HepG2 (cell line): ENCODE data around the gene PANX1. TPM values are rescaled to one million over a fixed set of nuclear protein-coding genes. Genes with fewer than 3 reads are reported as not detected.

Experiments used
- ATAC-seq: fragments of 200-7000 bp; cut with Tn5 transposase; 3 replicates; pipeline ENCODE4 v1.9.1; 2020; ENCODE audit warnings: mild to moderate bottlenecking, moderate library complexity
- BruUV-seq: library from RNA; stranded (reverse); fragments of 400-500 nt; replicated peaks from 2 replicates; lab custom pipeline; 2021; lab: Mats Ljungman, UMichigan
- CTCF ChIA-PET: fragments of 300-600 bp; formaldehyde crosslinking; extraction: SDS; loops from one replicate; lab custom pipeline; 2021; ENCODE audit warnings: low total read pairs, inconsistent platforms, low intra/inter-chr PET ratio; lab: Yijun Ruan, JAX
- POLR2A ChIA-PET: fragments of 350-600 bp; sonication (Branson Sonifier 250); formaldehyde crosslinking; loops from one replicate; lab custom pipeline; 2020; ENCODE audit warnings: antibody characterized with exemption, inconsistent platforms; lab: Yijun Ruan, JAX
- DNase-seq: peaks from one replicate; pipeline ENCODE4 v3.0.0-alpha.2; 2015; ENCODE audit warnings: low spot score
- FAIRE-seq: peaks from 3 replicates; lab custom pipeline; 2011; peaks lifted over from hg19 to GRCh38; lab: Jason Lieb, UNC
- H2AFZ ChIP-seq: one replicate; pipeline ENCODE4 v1.6.1; 2011; ENCODE audit warnings: low read length, inconsistent platforms
- H3K27ac ChIP-seq: fragments of 300-600 bp; 3 replicates; pipeline ENCODE4 v1.8.0; 2011; ENCODE audit warnings: mixed run types, mild to moderate bottlenecking, mixed read lengths, low read length, inconsistent platforms; ENCODE audit not compliant: insufficient read depth; ENCODE audit errors: extremely low read length
- H3K27me3 ChIP-seq, 2 experiments: fragments of 200-600 bp in 1 of 2; 2 replicates in 1 of 2; 3 replicates in 1 of 2; pipeline versions ENCODE4 v1.6.0 to v1.8.0; 2011; ENCODE audit warnings: low read length in 2 of 2, mild to moderate bottlenecking in 2 of 2, moderate library complexity in 2 of 2, inconsistent platforms in 1 of 2; ENCODE audit not compliant: insufficient read depth in 2 of 2, control insufficient read depth in 1 of 2
- H3K36me3 ChIP-seq, 2 experiments: fragments of 200-600 bp in 1 of 2; replicated peaks in 1 of 2; 2 replicates in 1 of 2; 3 replicates in 1 of 2; pipeline versions ENCODE4 v1.5.1 to v1.8.0; 2011; ENCODE audit warnings: low read length in 2 of 2, inconsistent platforms in 1 of 2; ENCODE audit not compliant: insufficient read depth in 2 of 2, control insufficient read depth in 1 of 2
- H3K4me1 ChIP-seq: 2 replicates; pipeline ENCODE4 v1.5.1; 2012; ENCODE audit warnings: low read length, inconsistent platforms; ENCODE audit not compliant: insufficient read depth
- H3K4me2 ChIP-seq: 2 replicates; pipeline ENCODE4 v1.6.0; 2011; ENCODE audit warnings: low read depth, low read length, inconsistent platforms
- H3K4me3 ChIP-seq, 3 experiments: fragments of 200-600 bp in 1 of 3; sonication (generic), shearing (Covaris generic) in 1 of 3; replicated peaks in 1 of 3; 2 replicates each; pipeline ENCODE4 v1.5.1; 2011 to 2016; ENCODE audit warnings: low read length in 3 of 3, inconsistent platforms in 2 of 3, low read depth in 2 of 3, mild to moderate bottlenecking in 2 of 3, control low read depth in 1 of 3, mixed read lengths in 1 of 3; ENCODE audit not compliant: insufficient read depth in 1 of 3
- H3K79me2 ChIP-seq: one replicate; pipeline ENCODE4 v1.6.1; 2011; ENCODE audit warnings: low read length, inconsistent platforms; ENCODE audit not compliant: insufficient read depth
- H3K9ac ChIP-seq: 2 replicates; pipeline ENCODE4 v1.6.0; 2011; ENCODE audit warnings: mild to moderate bottlenecking, low read depth, low read length, inconsistent platforms; ENCODE audit not compliant: insufficient read depth
- H3K9me3 ChIP-seq: 2 replicates; pipeline ENCODE4 v1.5.1; 2012; ENCODE audit warnings: mild to moderate bottlenecking, low read length
- H4K20me1 ChIP-seq: 2 replicates; pipeline ENCODE4 v1.6.0; 2011; ENCODE audit warnings: inconsistent platforms, mild to moderate bottlenecking, low read length, moderate library complexity; ENCODE audit not compliant: insufficient read depth
- EP300 ChIP-seq, 3 experiments: sonication (generic) in 1 of 3; formaldehyde crosslinking in 1 of 3; IDR thresholded peaks; 2 replicates each; pipeline versions ENCODE4 v1.5.1 to v1.6.1; 2011 to 2020; ENCODE audit warnings: low read depth in 2 of 3, low read length in 2 of 3, borderline replicate concordance in 1 of 3, improper control_type of control experiment in 1 of 3, mild to moderate bottlenecking in 1 of 3, missing genetic modification reagents in 1 of 3, moderate library complexity in 1 of 3
- GATAD2A ChIP-seq: IDR thresholded peaks from 2 replicates; pipeline ENCODE4 v1.6.1; 2016
- HDAC1 ChIP-seq: sonication (generic); formaldehyde crosslinking; IDR thresholded peaks from 2 replicates; pipeline ENCODE4 v1.5.1; 2020; ENCODE audit warnings: mild to moderate bottlenecking, missing genetic modification reagents
- IKZF1 ChIP-seq: fragments of 450-650 bp; IDR thresholded peaks from 2 replicates; pipeline ENCODE4 v1.7.1; 2016
- KAT8 ChIP-seq: IDR thresholded peaks from 2 replicates; pipeline ENCODE4 v1.6.1; 2016; ENCODE audit warnings: missing genetic modification reagents, missing compliant biosample characterization
- KLF13 ChIP-seq: sonication (generic); formaldehyde crosslinking; IDR thresholded peaks from 2 replicates; pipeline ENCODE4 v1.4.0; 2020; ENCODE audit warnings: mild to moderate bottlenecking, missing genetic modification reagents
- SP140L ChIP-seq: sonication (generic); formaldehyde crosslinking; IDR thresholded peaks from 2 replicates; pipeline ENCODE4 v1.4.0; 2020; ENCODE audit warnings: missing genetic modification reagents, borderline replicate concordance
- SRY ChIP-seq: sonication (generic); formaldehyde crosslinking; IDR thresholded peaks from 2 replicates; pipeline ENCODE4 v1.8.0; 2022; ENCODE audit warnings: mild to moderate bottlenecking, missing genetic modification reagents
- ZC3H4 ChIP-seq: sonication (generic); formaldehyde crosslinking; IDR thresholded peaks from 2 replicates; pipeline ENCODE4 v1.4.0; 2020; ENCODE audit warnings: missing genetic modification reagents, borderline replicate concordance
- ZNF570 ChIP-seq: sonication (generic); formaldehyde crosslinking; IDR thresholded peaks from 2 replicates; pipeline ENCODE4 v1.4.0; 2020; ENCODE audit warnings: mild to moderate bottlenecking, missing genetic modification reagents, borderline replicate concordance
- ZSCAN22 ChIP-seq: sonication (generic); formaldehyde crosslinking; IDR thresholded peaks from 2 replicates; pipeline ENCODE4 v1.4.0; 2020; ENCODE audit warnings: mild to moderate bottlenecking, missing genetic modification reagents
- WGBS: methylation state at CpG from one replicate; pipeline ENCODE4 v1.1.6; 2017; ENCODE audit warnings: low lambda C conversion rate; 5-methylcytosine and 5-hydroxymethylcytosine counted together
- in situ Hi-C: cut with HindIII; loops from 2 replicates; pipeline ENCODE4 v1.10.0; 2017; ENCODE audit warnings: low pct_unique_long_range_greater_than_20kb; ENCODE audit not compliant: extremely low pct_ligation_motif_present
- intact Hi-C: fragments of 100-400 bp; cut with micrococcal nuclease; formaldehyde crosslinking; loops from one replicate; pipeline ENCODE4 v1.10.0; 2022; ENCODE audit not compliant: unreplicated experiment
- polyA plus RNA-seq, 8 experiments: library from polyadenylated mRNA; depleted of rRNA in 3 of 8; stranded (reverse) in 7 of 8; unstranded in 1 of 8; fragments of >200 nt; fragmentation: Illumina TruSeq in 4 of 8; extraction: Trizol in 4 of 8; gene quantifications; 2 replicates each; pipeline versions ENCODE4 v1.2.1 to v1.2.3, GENCODE V29; 2011 to 2016; ENCODE audit warnings: low read depth in 4 of 8, missing spikeins in 1 of 8, mixed read lengths in 1 of 8; ENCODE audit not compliant: insufficient read depth in 1 of 8
- total RNA-seq, 5 experiments: library from RNA; depleted of rRNA; stranded (reverse); fragments of >200 nt; fragmentation: Illumina TruSeq; extraction: Trizol; gene quantifications; 2 replicates each; pipeline ENCODE4 v1.2.3, GENCODE V29; 2016; ENCODE audit warnings: low read depth in 1 of 5
- TF ChIP-seq, protein P1 (sequence below): sonication (generic); formaldehyde crosslinking; IDR thresholded peaks from 2 replicates; pipeline ENCODE4 v1.4.0; 2020; ENCODE audit warnings: mild to moderate bottlenecking, missing genetic modification reagents
- TF ChIP-seq, protein P2 (sequence below): IDR thresholded peaks from 2 replicates; pipeline ENCODE4 v1.6.1; 2016; ENCODE audit warnings: missing compliant biosample characterization, missing genetic modification reagents, borderline replicate concordance
- TF ChIP-seq, protein P3 (sequence below): sonication (generic); formaldehyde crosslinking; conservative IDR thresholded peaks from 2 replicates; pipeline ENCODE4 v1.8.0; 2022; ENCODE audit warnings: missing genetic modification reagents
- TF ChIP-seq, protein P4 (sequence below): sonication (generic); formaldehyde crosslinking; IDR thresholded peaks from 2 replicates; pipeline ENCODE4 v1.4.0; 2020; ENCODE audit warnings: missing genetic modification reagents

PANX1 gene
- total and polyA plus RNA-seq, 2 of the 13 experiments (the other 11 are each of a cell fraction or from before 2014, with no cell fraction given): 8.3 to 24.8 TPM

DNA sequence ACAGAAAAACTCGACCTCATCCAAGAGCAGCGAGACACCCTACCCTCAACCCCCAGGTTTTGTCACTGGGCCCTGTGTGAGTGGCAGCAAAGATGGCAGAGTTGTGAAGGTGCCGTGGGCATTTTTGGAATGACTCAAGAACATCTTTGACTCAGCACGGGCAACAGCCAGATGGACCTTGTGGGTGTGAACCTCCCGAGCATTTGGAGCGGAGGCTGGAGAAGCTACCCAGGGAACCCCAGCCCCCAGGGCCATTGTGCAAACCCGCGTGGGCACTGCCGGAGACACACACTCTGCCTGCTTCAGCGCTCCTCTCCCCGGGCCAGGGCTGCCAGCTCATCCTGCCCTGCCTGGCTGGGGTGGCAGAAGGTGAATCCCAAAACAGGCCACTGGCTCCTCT lies 66.1 kb downstream of the PANX1 start:
- Histone ChIP-seq H4K20me1 (no peaks in the 10 kb centered on the region), H3K36me3 (no peaks in the 10 kb centered on the region), H3K4me3 (no peak overlapping the region), H3K79me2 (no peaks in the 10 kb centered on the region), H3K9ac (no peak overlapping the region), H2AFZ (no peak overlapping the region), H3K9me3 (no peaks in the 10 kb centered on the region), H3K27ac (no peak overlapping the region), H3K4me1 (peaks cover 26% of the 10 kb centered on the region), H3K27me3 (no peaks in the 10 kb centered on the region), H3K4me2 (no peak overlapping the region)
- intact Hi-C loops: no loop called here
- FAIRE-seq (no peak), ATAC-seq (no peak), DNase-seq (no peak)
- no TSS peak for BruUV-seq
- WGBS: 45% methylated on average over 5 of the region's 11 CpGs
- ChIA-PET POLR2A (no interaction called here), CTCF (no interaction called here)
- TF ChIP-seq, protein P1, sequence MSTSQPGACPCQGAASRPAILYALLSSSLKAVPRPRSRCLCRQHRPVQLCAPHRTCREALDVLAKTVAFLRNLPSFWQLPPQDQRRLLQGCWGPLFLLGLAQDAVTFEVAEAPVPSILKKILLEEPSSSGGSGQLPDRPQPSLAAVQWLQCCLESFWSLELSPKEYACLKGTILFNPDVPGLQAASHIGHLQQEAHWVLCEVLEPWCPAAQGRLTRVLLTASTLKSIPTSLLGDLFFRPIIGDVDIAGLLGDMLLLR (CRISPR knock-in tag): no peak
- TF ChIP-seq HDAC1 (CRISPR knock-in tag) (no peak), ZSCAN22 (CRISPR knock-in tag) (no peak), SP140L (CRISPR knock-in tag) (no peak)
- in situ Hi-C loops: loop anchor here (25.0 kb wide), 1 partner anchor 218 kb away; the partner anchor contains the start of gene GPR83

DNA sequence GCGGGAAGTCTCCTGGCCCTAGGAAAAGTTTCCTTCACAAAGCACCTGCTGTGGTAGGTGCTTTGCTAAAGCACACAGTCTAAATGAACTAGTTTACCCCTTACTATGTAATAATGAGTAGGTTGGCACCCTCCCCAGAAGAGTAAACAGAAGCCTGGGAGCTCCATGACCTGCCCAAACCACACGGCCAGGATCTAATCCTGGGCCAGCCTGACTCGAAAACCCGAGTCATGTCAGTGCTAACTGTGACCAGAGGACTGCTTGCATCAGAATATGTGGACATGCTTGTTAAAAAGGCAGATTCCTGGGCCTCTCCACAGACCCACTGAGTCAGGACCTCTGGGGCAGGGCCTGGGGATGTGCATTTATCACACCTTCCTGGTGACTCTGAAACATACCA lies 67.7 kb downstream of the PANX1 start:
- 30% methylated on average over 4 of the region's 4 CpGs for WGBS
- no peak for ATAC-seq
- BruUV-seq: no TSS peak
- no peak for TF ChIP-seq ZC3H4 (CRISPR knock-in tag)
- TF ChIP-seq, protein P2, sequence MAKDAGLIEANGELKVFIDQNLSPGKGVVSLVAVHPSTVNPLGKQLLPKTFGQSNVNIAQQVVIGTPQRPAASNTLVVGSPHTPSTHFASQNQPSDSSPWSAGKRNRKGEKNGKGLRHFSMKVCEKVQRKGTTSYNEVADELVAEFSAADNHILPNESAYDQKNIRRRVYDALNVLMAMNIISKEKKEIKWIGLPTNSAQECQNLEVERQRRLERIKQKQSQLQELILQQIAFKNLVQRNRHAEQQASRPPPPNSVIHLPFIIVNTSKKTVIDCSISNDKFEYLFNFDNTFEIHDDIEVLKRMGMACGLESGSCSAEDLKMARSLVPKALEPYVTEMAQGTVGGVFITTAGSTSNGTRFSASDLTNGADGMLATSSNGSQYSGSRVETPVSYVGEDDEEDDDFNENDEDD (CRISPR knock-in tag): no peak
- no peak for TF ChIP-seq IKZF1
- TF ChIP-seq ZNF570 (CRISPR knock-in tag): no peak
- no peak for TF ChIP-seq KAT8 (CRISPR knock-in tag)
- no peak for TF ChIP-seq EP300 (IDR thresholded peaks at IDR 0.05; ENCODE audit: low read depth in 2 of 2, low read length in 2 of 2)
- TF ChIP-seq EP300 (CRISPR knock-in tag; IDR thresholded peaks at IDR 0.05; ENCODE audit: borderline replicate concordance): no peak
- TF ChIP-seq, protein P3, sequence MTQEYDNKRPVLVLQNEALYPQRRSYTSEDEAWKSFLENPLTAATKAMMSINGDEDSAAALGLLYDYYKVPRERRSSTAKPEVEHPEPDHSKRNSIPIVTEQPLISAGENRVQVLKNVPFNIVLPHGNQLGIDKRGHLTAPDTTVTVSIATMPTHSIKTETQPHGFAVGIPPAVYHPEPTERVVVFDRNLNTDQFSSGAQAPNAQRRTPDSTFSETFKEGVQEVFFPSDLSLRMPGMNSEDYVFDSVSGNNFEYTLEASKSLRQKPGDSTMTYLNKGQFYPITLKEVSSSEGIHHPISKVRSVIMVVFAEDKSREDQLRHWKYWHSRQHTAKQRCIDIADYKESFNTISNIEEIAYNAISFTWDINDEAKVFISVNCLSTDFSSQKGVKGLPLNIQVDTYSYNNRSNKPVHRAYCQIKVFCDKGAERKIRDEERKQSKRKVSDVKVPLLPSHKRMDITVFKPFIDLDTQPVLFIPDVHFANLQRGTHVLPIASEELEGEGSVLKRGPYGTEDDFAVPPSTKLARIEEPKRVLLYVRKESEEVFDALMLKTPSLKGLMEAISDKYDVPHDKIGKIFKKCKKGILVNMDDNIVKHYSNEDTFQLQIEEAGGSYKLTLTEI (CRISPR knock-in tag): no peak
- TF ChIP-seq, protein P4, sequence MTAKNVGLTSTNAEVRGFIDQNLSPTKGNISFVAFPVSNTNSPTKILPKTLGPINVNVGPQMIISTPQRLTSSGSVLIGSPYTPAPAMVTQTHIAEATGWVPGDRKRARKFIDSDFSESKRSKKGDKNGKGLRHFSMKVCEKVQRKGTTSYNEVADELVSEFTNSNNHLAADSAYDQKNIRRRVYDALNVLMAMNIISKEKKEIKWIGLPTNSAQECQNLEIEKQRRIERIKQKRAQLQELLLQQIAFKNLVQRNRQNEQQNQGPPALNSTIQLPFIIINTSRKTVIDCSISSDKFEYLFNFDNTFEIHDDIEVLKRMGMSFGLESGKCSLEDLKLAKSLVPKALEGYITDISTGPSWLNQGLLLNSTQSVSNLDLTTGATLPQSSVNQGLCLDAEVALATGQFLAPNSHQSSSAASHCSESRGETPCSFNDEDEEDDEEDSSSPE (CRISPR knock-in tag): no peak
- TF ChIP-seq GATAD2A: no peak
- TF ChIP-seq SRY (CRISPR knock-in tag): no peak
- no peak for TF ChIP-seq KLF13 (CRISPR knock-in tag)

More for the DNA sequence above, 67.7 kb downstream of the PANX1 start:
- CTCF ChIA-PET: no interaction called here
- Histone ChIP-seq H3K9me3 (no peaks in the 10 kb centered on the region), H3K4me1 (peaks cover 43% of the 10 kb centered on the region), H3K4me2 (no peak overlapping the region), H3K27ac (no peak overlapping the region), H3K36me3 (no peaks in the 10 kb centered on the region), H3K4me3 (no peak overlapping the region), H4K20me1 (no peaks in the 10 kb centered on the region), H3K27me3 (no peaks in the 10 kb centered on the region), H2AFZ (no peak overlapping the region), H3K79me2 (no peaks in the 10 kb centered on the region), H3K9ac (no peak overlapping the region)
- POLR2A ChIA-PET: no interaction called here
- FAIRE-seq (no peak), DNase-seq (no peak)
- intact Hi-C loops: no loop called here
- in situ Hi-C loops: loop anchor here (25.0 kb wide), 1 partner anchor 216 kb away; the partner anchor contains the start of gene GPR83
